ENCODE measurements around the gene CCDC116.

DNA sequence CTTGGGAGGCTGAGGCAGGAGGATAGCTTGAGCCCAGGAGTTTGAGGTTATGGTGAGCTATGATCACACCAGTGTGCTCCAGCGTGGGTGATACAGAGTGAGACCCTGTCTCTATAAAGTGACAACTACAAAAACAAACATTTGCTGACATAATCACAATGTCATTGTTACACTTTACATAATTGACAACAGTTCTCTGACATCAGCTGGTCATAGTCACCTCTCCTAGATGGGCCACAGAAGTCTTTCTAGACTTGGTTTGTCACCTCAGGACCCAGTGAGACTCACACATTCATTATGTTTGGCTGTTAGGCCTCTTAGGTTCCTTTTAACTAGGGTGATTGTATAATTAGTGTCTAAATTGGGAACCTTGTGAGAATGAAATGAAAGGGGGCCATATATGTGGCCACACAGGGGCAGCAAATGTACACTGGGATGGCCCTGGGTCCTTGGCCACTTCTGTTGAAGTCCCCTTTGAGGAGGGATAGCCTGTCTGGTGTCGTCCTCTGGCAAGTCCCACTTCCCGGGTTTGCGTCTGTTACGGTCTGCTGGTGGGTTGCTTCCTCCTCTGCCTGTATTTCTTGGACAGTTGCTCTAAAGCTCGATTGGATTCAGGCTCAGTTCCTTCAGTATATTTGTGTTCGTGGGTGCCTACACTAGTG, 27.4 kb downstream of the CCDC116 start:
- TF ChIP-seq TAF1 (IDR thresholded peaks at IDR 0.05; ENCODE audit: low read depth) (no peak), TCF12 (IDR thresholded peaks at IDR 0.05; ENCODE audit: low read depth) (no peak)
- TF ChIP-seq, protein P1, sequence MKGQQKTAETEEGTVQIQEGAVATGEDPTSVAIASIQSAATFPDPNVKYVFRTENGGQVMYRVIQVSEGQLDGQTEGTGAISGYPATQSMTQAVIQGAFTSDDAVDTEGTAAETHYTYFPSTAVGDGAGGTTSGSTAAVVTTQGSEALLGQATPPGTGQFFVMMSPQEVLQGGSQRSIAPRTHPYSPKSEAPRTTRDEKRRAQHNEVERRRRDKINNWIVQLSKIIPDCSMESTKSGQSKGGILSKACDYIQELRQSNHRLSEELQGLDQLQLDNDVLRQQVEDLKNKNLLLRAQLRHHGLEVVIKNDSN (IDR thresholded peaks at IDR 0.05), result no peak

Data from Ishikawa (cell line).